ENCODE measurements around the gene PRR3. TPM values are rescaled to one million over a fixed set of nuclear protein-coding genes. Genes with fewer than 3 reads are reported as not detected.

Gene PRR3
- total RNA-seq, 1 donor from 2014 or later = 25.0 TPM

DNA sequence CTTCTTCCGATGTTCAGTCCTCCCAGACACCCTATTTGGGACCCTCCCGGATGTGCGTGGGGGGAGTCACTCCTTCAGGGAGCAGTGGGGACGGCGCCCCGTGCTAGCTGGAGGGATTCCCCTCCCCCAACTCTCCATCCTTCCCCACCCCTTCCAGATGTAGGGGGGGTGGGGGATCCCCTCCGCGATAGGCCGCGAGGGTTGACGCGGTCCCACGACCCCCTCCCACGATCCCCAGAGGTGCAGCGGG is 1.4 kb upstream of the PRR3 start:
- H3K27me3 ChIP-seq = no peaks in the 10 kb centered on the region
- peaks cover 27 to 35% of the 10 kb centered on the region in 2 donors for H3K36me3 ChIP-seq
- DNase-seq (ENCODE audit: low spot score in 2 of 2) = peak in 1 of 2 donors; percentile 13
- intact Hi-C loops (cut with DNase I) = loop anchor here (2.0 to 10.0 kb wide), 5 partner anchors 61 to 491 kb away; partner anchors contain the start of genes MRPS18B, POLR1H, PPP1R10 and PPP1R11
- TF ChIP-seq, protein P1, sequence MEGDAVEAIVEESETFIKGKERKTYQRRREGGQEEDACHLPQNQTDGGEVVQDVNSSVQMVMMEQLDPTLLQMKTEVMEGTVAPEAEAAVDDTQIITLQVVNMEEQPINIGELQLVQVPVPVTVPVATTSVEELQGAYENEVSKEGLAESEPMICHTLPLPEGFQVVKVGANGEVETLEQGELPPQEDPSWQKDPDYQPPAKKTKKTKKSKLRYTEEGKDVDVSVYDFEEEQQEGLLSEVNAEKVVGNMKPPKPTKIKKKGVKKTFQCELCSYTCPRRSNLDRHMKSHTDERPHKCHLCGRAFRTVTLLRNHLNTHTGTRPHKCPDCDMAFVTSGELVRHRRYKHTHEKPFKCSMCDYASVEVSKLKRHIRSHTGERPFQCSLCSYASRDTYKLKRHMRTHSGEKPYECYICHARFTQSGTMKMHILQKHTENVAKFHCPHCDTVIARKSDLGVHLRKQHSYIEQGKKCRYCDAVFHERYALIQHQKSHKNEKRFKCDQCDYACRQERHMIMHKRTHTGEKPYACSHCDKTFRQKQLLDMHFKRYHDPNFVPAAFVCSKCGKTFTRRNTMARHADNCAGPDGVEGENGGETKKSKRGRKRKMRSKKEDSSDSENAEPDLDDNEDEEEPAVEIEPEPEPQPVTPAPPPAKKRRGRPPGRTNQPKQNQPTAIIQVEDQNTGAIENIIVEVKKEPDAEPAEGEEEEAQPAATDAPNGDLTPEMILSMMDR (IDR thresholded peaks at IDR 0.05) = no peak
- peaks cover 5 to 19% of the 10 kb centered on the region in 2 donors for H3K4me1 ChIP-seq
- H3K27ac ChIP-seq = peak overlapping the region; percentile 98 to 100
- H3K9me3 ChIP-seq = no peaks in the 10 kb centered on the region
- peak overlapping the region; percentile 80 to 85 for H3K4me3 ChIP-seq

DNA sequence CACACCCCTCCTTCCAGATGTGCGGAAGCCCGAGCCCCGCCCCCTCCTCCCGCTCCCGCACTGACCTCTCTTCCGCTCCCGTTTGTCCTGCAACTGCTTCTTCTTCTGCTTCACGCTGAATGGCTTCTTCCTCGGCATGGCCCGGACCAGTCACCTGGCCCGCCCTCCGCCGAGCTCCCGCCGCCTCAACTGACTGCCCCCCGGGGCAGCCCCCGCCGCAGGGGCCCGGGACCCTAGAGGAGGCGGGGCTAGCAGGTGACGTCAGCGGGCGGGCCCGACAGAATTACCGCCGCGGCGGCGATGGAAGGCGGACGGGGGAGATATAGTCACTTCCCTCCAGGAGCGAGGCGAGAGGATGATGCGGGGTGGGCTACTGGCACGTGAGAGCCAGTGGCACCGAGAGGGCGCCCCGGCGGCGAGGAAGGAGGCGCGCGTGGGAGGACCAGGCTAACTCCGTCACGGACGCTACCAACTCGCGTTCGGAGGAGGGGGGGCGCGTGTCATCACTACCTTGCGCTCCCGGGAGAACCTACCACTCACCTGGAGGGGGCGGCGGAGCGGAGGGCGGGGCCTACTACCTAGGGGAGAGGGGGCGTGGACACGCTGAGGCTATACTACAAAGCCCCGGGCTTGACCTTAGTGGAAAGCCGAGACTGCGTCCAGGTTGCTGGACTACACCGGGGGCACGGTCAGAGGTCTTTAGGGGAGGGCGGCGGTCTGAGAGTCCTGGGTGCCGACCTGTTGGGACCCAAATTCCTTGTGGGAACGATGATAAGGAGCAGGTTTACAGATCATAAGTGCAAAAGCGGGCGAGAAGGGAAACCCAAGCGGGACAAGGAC is 809 bp upstream of the PRR3 start, which contains the start of gene GNL1:
Gene GNL1, minus strand, starts transcription at position 424 of the 840 bp plus-strand sequence. Its CDS starts 286 bp downstream, at position 138.
- TF ChIP-seq, protein P1 (IDR thresholded peaks at IDR 0.05) = no peak
- Histone ChIP-seq H3K27me3 (no peaks in the 10 kb centered on the region), H3K27ac (peak within 1 kb of the TSS; percentile 98 to 100), H3K4me3 (peak within 1 kb of the TSS; percentile 80 to 85), H3K4me1 (peaks cover 5 to 19% of the 10 kb centered on the region in 2 donors), H3K36me3 (peaks cover 22 to 33% of the 10 kb centered on the region in 2 donors), H3K9me3 (no peaks in the 10 kb centered on the region)
- intact Hi-C loops (cut with DNase I) = loop anchor here (2.0 to 10.0 kb wide), 5 partner anchors 61 to 491 kb away; partner anchors contain the start of genes MRPS18B, POLR1H, PPP1R10 and PPP1R11
- DNase-seq (ENCODE audit: low spot score in 2 of 2) = peak; percentile 80 to 97

DNA sequence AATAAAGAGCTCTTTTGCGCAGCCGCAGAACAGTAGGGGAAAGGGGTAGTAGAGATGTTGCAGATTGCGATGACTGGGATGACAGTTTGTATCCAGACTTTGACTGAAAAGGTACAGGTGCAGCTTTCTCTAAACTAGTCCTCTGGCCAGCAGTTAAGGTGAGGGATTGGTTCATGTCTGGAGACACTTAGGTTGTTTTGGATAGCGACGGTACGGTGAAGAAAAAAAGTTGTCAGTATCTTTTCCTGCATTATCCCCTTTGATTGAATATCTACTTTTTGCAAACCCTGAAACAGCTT is 537 bp downstream of the PRR3 start:
- Histone ChIP-seq H3K9me3 (no peaks in the 10 kb centered on the region), H3K4me1 (peaks cover 5 to 19% of the 10 kb centered on the region in 2 donors), H3K27ac (peak overlapping the region; percentile 98 to 100), H3K4me3 (peak overlapping the region; percentile 80 to 85), H3K27me3 (no peaks in the 10 kb centered on the region), H3K36me3 (peaks cover 18 to 33% of the 10 kb centered on the region in 2 donors)
- no peak for DNase-seq (ENCODE audit: low spot score in 2 of 2)
- intact Hi-C loops (cut with DNase I) = loop anchor here (1.0 to 10.0 kb wide), 6 partner anchors 14 to 493 kb away; partner anchors contain the start of genes ABCF1, MRPS18B, POLR1H and PPP1R10
- TF ChIP-seq, protein P1 (IDR thresholded peaks at IDR 0.05) = no peak

DNA sequence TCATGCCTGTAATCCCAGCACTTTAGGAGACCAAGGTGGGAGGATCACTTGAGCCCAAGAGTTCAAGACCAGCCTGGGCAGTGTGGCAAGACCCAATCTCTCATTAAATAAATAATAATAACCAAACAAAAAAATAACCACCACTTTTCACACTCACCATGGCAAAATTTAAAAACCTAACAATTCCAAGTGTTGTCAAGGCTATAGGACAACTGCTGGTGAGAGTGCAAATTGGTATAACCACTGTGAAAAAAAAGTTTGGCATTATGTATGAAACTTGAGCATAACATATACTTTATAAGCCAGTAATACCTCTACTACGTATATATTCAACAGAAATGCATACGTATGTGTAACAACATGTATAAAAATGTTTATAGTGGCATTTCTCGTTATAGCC is 3.8 kb downstream of the PRR3 start:
- DNase-seq (ENCODE audit: low spot score in 2 of 2) = no peak
- TF ChIP-seq, protein P1 (IDR thresholded peaks at IDR 0.05) = no peak
- no peak overlapping the region for H3K4me3 ChIP-seq
- peaks cover 8 to 26% of the 10 kb centered on the region in 2 donors for H3K36me3 ChIP-seq
- H3K27me3 ChIP-seq = no peaks in the 10 kb centered on the region
- peaks cover 5 to 11% of the 10 kb centered on the region in 2 donors for H3K4me1 ChIP-seq
- H3K27ac ChIP-seq = no peak overlapping the region
- no peaks in the 10 kb centered on the region for H3K9me3 ChIP-seq
- intact Hi-C loops (cut with DNase I) = no loop called here

DNA sequence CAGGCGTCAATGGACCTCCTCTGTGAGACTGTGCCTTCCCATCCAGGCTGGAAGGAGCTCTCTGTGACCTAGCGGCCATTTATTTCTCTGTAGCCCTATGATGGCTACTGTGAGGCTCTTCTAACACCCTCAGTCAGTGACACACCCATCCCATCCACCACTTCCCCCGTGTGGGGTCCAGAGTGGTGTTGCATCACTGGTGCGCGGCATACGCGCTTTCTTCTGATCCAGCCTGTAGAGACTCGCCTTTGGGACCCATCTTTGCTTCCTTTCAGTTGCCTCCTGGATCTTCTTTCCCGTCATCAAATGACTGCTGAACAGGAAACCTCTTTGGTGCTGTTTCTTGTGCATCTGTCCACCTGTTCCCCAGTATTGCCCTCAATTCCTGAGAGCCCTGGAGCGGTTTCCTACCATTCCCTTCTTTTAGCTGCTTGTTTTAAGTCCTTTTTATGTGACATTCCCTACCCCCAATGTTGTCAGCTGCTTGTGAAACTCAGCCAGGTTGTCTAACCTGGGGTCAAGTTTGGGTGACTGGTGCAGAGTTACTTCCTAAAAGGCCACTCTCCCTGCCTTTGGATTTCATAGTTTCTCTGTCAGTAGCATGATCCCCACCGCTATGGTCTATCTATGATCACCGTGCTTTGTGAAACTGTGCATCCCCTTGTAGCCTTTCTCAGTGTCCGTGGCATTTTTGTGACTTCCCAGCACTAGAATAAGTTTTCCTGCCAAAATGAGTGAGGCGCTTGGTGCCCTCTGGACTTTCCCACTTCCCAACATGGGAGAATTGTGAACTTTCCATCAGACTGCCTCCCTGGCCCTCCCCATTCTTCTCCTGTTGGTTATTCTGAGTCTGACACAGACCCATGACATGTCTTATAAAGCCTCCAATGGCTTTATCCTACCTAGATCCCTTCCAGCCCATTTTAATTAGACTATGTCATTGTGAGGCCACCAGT is 5.7 kb downstream of the PRR3 start:
- no peak for DNase-seq (ENCODE audit: low spot score in 2 of 2)
- no peak overlapping the region for H3K27ac ChIP-seq
- H3K9me3 ChIP-seq = no peaks in the 10 kb centered on the region
- intact Hi-C loops (cut with DNase I) = no loop called here
- TF ChIP-seq, protein P1 (IDR thresholded peaks at IDR 0.05) = no peak
- H3K4me3 ChIP-seq = no peak overlapping the region
- peaks cover 8 to 26% of the 10 kb centered on the region in 2 donors for H3K36me3 ChIP-seq
- peaks cover 4 to 8% of the 10 kb centered on the region in 2 donors for H3K4me1 ChIP-seq
- H3K27me3 ChIP-seq = no peaks in the 10 kb centered on the region
